Measurements from ENCODE around the gene GNB1L. TPM values are rescaled to one million over a fixed set of nuclear protein-coding genes. Genes with fewer than 3 reads are reported as not detected.

Gene GNB1L
- total RNA-seq, 1 donor from 2014 or later, result 3.0 TPM

DNA sequence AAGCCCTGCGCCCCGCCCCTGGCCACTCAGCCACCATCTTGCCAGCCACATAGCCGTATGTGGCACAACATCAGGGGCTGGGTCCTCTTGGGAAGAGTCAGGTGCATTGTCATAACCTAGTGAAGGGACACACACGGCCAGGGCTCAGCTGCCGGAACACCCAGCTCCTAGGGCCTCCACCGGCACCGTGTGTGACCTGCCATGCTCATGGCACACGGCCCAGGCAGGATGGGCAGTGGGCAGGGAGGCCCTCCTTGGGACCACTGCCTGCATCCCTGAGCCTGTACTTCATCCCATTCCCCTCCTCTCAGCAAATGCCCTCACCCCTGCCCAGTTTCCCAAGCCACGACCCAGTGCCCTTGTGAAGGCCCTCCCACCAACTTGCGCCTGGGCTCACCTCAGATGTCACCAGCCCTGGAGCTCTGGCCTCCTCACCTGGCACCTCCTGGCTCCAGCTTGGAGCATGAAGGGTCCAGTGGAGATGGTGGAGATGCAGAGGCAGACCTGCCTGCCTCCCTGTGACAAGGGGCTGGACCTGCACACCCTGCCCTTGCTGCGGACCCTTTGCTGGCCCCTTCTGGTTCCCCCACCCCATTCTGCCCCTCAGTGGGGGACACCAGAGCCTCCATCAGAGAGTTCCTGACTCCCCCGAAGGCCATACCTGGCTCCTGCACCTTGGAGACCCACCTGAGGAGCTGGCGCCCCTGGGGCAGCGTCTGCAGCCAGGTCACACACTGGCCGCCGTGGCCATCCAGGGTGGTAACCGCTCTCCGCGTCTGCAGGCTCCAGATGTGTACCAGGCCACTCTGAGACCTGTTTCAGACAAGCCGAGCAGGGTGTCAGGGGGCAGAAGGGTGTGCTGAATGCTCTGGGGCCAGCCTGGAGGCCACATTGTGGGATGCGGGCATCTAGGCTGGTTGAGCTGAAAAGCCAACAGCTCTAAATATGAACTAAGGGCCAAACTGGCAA lies 34.5 kb downstream of the GNB1L start:
- Histone ChIP-seq H3K36me3 (no peaks in the 10 kb centered on the region), H4K20me1 (ENCODE audit: low read depth) (no peaks in the 10 kb centered on the region), H2AFZ (replicated peaks) (no peak overlapping the region), H3K9ac (no peak overlapping the region), H3K27ac (no peak overlapping the region), H3K4me2 (no peak overlapping the region), H3K4me1 (no peaks in the 10 kb centered on the region), H3K27me3 (no peaks in the 10 kb centered on the region), H3K9me3 (ENCODE audit: low read depth) (no peaks in the 10 kb centered on the region), H3K79me2 (ENCODE audit: low read depth) (no peaks in the 10 kb centered on the region), H3K4me3 (no peak overlapping the region), H3F3A (ENCODE audit: low read depth) (no peaks in the 10 kb centered on the region)
- H3K27me3 Mint-ChIP-seq (ENCODE audit: insufficient read depth, low read depth), result no peaks in the 10 kb centered on the region
- H3K27ac Mint-ChIP-seq, result no peak overlapping the region
- no peaks in the 10 kb centered on the region for H3K36me3 Mint-ChIP-seq
- DNase-seq (ENCODE audit: low spot score), result no peak
- H3K4me1 Mint-ChIP-seq, result peaks cover 11% of the 10 kb centered on the region
- no peak overlapping the region for H3K4me3 Mint-ChIP-seq
- H3K9me3 Mint-ChIP-seq, result no peaks in the 10 kb centered on the region
- no peak for TF ChIP-seq EZH2phosphoT487 (IDR thresholded peaks at IDR 0.05)
- TF ChIP-seq CTCF (IDR thresholded peaks at IDR 0.05), result no peak
- no peak for TF ChIP-seq EZH2 (IDR thresholded peaks at IDR 0.05)

DNA sequence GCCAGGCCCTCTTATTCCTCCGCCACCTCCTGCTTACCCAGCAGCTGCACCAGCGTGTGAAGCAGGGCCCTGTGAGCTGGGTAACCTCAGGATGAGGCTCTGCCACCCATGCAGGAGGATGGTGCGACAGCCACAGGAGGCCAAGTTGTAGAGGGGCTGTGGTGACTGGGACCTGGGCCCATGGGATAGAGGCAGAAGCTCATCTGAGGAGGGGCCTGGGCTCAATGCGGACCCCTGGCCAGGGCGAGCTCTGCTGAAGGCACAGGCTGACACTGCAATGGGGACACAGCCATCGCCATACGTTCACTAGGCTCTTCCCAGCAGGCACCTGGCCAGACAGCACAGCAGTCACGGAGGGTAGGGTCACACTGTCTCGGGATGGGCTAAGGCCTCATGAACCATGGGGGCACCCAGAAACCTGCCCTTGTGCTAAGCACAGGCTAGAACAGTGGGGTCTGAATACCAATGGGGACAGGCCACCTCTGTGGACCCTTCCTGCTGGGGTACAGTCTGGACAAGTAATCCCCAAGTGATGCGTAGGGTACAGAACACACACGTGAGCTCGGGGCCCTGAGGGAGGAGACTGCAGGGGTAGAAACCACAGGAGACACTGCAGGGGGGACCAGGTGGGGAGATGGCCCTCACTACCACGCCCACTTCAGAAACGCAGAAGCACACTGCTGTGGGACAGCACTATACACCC lies 35.3 kb downstream of the GNB1L start:
- H4K20me1 ChIP-seq (ENCODE audit: low read depth), result no peaks in the 10 kb centered on the region
- Mint-ChIP-seq H3K4me3 (no peak overlapping the region), H3K36me3 (no peaks in the 10 kb centered on the region), H3K9me3 (no peaks in the 10 kb centered on the region), H3K4me1 (peaks cover 11% of the 10 kb centered on the region), H3K27me3 (ENCODE audit: insufficient read depth, low read depth) (no peaks in the 10 kb centered on the region), H3K27ac (no peak overlapping the region)
- TF ChIP-seq EZH2 (IDR thresholded peaks at IDR 0.05) (no peak), CTCF (IDR thresholded peaks at IDR 0.05) (no peak), EZH2phosphoT487 (IDR thresholded peaks at IDR 0.05) (no peak)
- no peaks in the 10 kb centered on the region for H3K4me1 ChIP-seq
- no peaks in the 10 kb centered on the region for H3F3A ChIP-seq (ENCODE audit: low read depth)
- H3K36me3 ChIP-seq, result no peaks in the 10 kb centered on the region
- no peaks in the 10 kb centered on the region for H3K9me3 ChIP-seq (ENCODE audit: low read depth)
- H3K27me3 ChIP-seq, result no peaks in the 10 kb centered on the region
- no peak overlapping the region for H3K4me3 ChIP-seq
- H3K79me2 ChIP-seq (ENCODE audit: low read depth), result no peaks in the 10 kb centered on the region
- no peak overlapping the region for H2AFZ ChIP-seq (replicated peaks)
- no peak overlapping the region for H3K4me2 ChIP-seq
- no peak overlapping the region for H3K27ac ChIP-seq
- H3K9ac ChIP-seq, result no peak overlapping the region
- DNase-seq (ENCODE audit: low spot score), result no peak

DNA sequence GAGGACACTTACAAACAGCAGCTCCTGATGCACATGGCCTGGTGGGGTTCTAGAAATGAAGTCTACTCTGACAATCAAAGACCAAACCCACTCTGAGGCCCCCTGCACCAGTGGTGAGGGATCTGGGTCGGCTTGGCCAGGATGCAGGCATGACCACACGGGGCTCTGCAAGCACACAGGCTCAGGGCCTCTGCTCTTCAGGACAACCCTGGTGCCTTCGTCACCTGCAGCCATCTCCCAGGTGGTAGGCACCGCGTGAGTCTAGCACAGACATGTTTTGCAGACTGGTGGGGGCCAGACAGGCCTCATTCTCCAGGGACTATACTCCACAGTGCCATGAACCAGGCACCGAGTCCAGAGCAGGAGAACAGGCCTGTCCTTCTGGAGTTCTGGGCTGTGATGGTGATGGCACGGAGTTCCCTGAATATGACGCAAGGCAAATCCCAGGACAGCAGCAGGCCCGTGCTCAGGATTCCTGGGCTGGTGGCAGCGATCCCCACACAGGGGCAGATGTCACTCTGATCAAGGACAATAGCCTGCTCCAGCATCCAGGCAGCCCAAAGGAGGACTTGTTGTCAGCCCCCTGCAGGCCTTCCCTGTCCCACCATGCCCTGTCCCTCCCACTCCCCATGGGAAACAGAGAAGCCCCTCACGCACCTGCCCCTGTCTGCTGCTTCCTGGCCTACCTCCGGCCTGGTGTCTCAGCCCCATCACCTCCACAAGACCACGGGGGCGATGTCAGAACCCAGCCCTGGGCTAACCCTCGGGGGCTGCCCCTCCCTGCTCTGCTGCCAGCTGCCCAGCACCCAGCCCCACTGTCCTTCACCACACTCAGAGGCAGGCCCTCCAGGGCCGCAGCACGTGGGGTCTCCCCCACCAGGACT lies 36.1 kb downstream of the GNB1L start:
- Mint-ChIP-seq H3K4me3 (no peak overlapping the region), H3K27ac (no peak overlapping the region), H3K36me3 (no peaks in the 10 kb centered on the region), H3K27me3 (ENCODE audit: insufficient read depth, low read depth) (no peaks in the 10 kb centered on the region), H3K4me1 (peaks cover 9% of the 10 kb centered on the region), H3K9me3 (no peaks in the 10 kb centered on the region)
- DNase-seq (ENCODE audit: low spot score), result no peak
- no peak overlapping the region for H3K4me3 ChIP-seq
- no peak for TF ChIP-seq EZH2phosphoT487 (IDR thresholded peaks at IDR 0.05)
- no peak for TF ChIP-seq EZH2 (IDR thresholded peaks at IDR 0.05)
- TF ChIP-seq CTCF (IDR thresholded peaks at IDR 0.05), result no peak
- no peaks in the 10 kb centered on the region for H3K9me3 ChIP-seq (ENCODE audit: low read depth)
- H3K27ac ChIP-seq, result no peak overlapping the region
- H2AFZ ChIP-seq (replicated peaks), result no peak overlapping the region
- no peaks in the 10 kb centered on the region for H3K4me1 ChIP-seq
- no peaks in the 10 kb centered on the region for H4K20me1 ChIP-seq (ENCODE audit: low read depth)
- H3K79me2 ChIP-seq (ENCODE audit: low read depth), result no peaks in the 10 kb centered on the region
- no peak overlapping the region for H3K4me2 ChIP-seq
- H3F3A ChIP-seq (ENCODE audit: low read depth), result no peaks in the 10 kb centered on the region
- no peaks in the 10 kb centered on the region for H3K36me3 ChIP-seq
- H3K9ac ChIP-seq, result no peak overlapping the region
- no peaks in the 10 kb centered on the region for H3K27me3 ChIP-seq

All from neural progenitor cell (in vitro differentiated cells).